ENCODE measurements around the gene PIK3R3.

The PIK3R3 gene

GRCh38 chr1:46068525-46068924 lies 63.9 kb downstream of the PIK3R3 start:
- Histone ChIP-seq H3K4ac (ENCODE audit: low read length) (no peak overlapping the region), H3K27me3 (ENCODE audit: control insufficient read depth in 3 of 3, insufficient read depth in 3 of 3, low read depth in 1 of 3, low read length in 3 of 3) (no peaks in the 10 kb centered on the region), H3K14ac (ENCODE audit: low read length) (no peak overlapping the region), H2BK12ac (ENCODE audit: low read length) (no peak overlapping the region), H3K27ac (replicated peaks; ENCODE audit: low read length) (no peak overlapping the region), H2BK120ac (ENCODE audit: low read depth, low read length) (no peak overlapping the region), H3K79me1 (ENCODE audit: low read depth, low read length) (peaks cover 3% of the 10 kb centered on the region), H3K23ac (ENCODE audit: low read depth, low read length, poor library complexity) (no peak overlapping the region), H3K18ac (ENCODE audit: low read length) (no peak overlapping the region), H3K4me2 (ENCODE audit: insufficient read depth, low read length, poor library complexity, severe bottlenecking) (no peak overlapping the region), H4K8ac (ENCODE audit: low read depth, low read length) (no peak overlapping the region), H4K91ac (ENCODE audit: low read depth, low read length, poor library complexity) (no peak overlapping the region), H3K4me1 (ENCODE audit: control insufficient read depth in 2 of 2, insufficient read depth in 1 of 2, low read depth in 1 of 2, low read length in 2 of 2) (peaks cover 0 to 2% of the 10 kb centered on the region in 2 donors), H3K4me3 (ENCODE audit: low read length in 2 of 2) (no peak overlapping the region), H2BK15ac (ENCODE audit: low read length) (no peak overlapping the region), H2AK5ac (ENCODE audit: low read depth, low read length) (no peak overlapping the region), H3K36me3 (replicated peaks in 1 of 2; ENCODE audit: control insufficient read depth in 2 of 2, insufficient read depth in 2 of 2, low read length in 2 of 2) (peaks cover 19 to 97% of the 10 kb centered on the region in 2 donors), H3K9me3 (replicated peaks in 1 of 2; ENCODE audit: control insufficient read depth in 2 of 2, insufficient read depth in 1 of 2, low read depth in 1 of 2, low read length in 2 of 2) (no peaks in the 10 kb centered on the region), H2AFZ (ENCODE audit: low read length) (no peak overlapping the region), H2BK5ac (ENCODE audit: low read length) (no peak overlapping the region), H3K9ac (ENCODE audit: low read depth, low read length, poor library complexity) (no peak overlapping the region)
- no peak for DNase-seq (ENCODE audit: low spot score)
- WGBS, 2 donors (ENCODE audit: extremely low coverage in 2 of 2, insufficient read length in 2 of 2, insufficient replicate concordance in 1 of 2) = no CpG with 5 or more reads among the region's 3 CpGs

GRCh38 chr1:46067652-46068051 lies 64.8 kb downstream of the PIK3R3 start:
- Histone ChIP-seq H3K4ac (ENCODE audit: low read length) (no peak overlapping the region), H3K27ac (replicated peaks; ENCODE audit: low read length) (no peak overlapping the region), H2AFZ (ENCODE audit: low read length) (no peak overlapping the region), H3K4me2 (ENCODE audit: insufficient read depth, low read length, poor library complexity, severe bottlenecking) (no peak overlapping the region), H3K36me3 (replicated peaks in 1 of 2; ENCODE audit: control insufficient read depth in 2 of 2, insufficient read depth in 2 of 2, low read length in 2 of 2) (peaks cover 17 to 97% of the 10 kb centered on the region in 2 donors), H3K4me3 (ENCODE audit: low read length in 2 of 2) (no peak overlapping the region), H3K79me1 (ENCODE audit: low read depth, low read length) (no peaks in the 10 kb centered on the region), H3K9ac (ENCODE audit: low read depth, low read length, poor library complexity) (no peak overlapping the region), H4K91ac (ENCODE audit: low read depth, low read length, poor library complexity) (no peak overlapping the region), H3K9me3 (replicated peaks in 1 of 2; ENCODE audit: control insufficient read depth in 2 of 2, insufficient read depth in 1 of 2, low read depth in 1 of 2, low read length in 2 of 2) (no peaks in the 10 kb centered on the region), H2BK5ac (ENCODE audit: low read length) (no peak overlapping the region), H3K27me3 (ENCODE audit: control insufficient read depth in 3 of 3, insufficient read depth in 3 of 3, low read depth in 1 of 3, low read length in 3 of 3) (no peaks in the 10 kb centered on the region), H3K14ac (ENCODE audit: low read length) (no peak overlapping the region), H4K8ac (ENCODE audit: low read depth, low read length) (no peak overlapping the region), H2BK120ac (ENCODE audit: low read depth, low read length) (no peak overlapping the region), H2AK5ac (ENCODE audit: low read depth, low read length) (no peak overlapping the region), H3K23ac (ENCODE audit: low read depth, low read length, poor library complexity) (no peak overlapping the region), H2BK12ac (ENCODE audit: low read length) (no peak overlapping the region), H3K18ac (ENCODE audit: low read length) (no peak overlapping the region), H3K4me1 (ENCODE audit: control insufficient read depth in 2 of 2, insufficient read depth in 1 of 2, low read depth in 1 of 2, low read length in 2 of 2) (no peaks in the 10 kb centered on the region), H2BK15ac (ENCODE audit: low read length) (no peak overlapping the region)
- no CpG with 5 or more reads among the region's 1 CpG for WGBS, 2 donors (ENCODE audit: extremely low coverage in 2 of 2, insufficient read length in 2 of 2, insufficient replicate concordance in 1 of 2)
- DNase-seq (ENCODE audit: low spot score) = no peak

- Histone ChIP-seq H3K4me1 (ENCODE audit: control insufficient read depth in 2 of 2, insufficient read depth in 1 of 2, low read depth in 1 of 2, low read length in 2 of 2) (no peaks in the 10 kb centered on the region), H3K18ac (ENCODE audit: low read length) (no peak overlapping the region), H3K9ac (ENCODE audit: low read depth, low read length, poor library complexity) (no peak overlapping the region), H2AK5ac (ENCODE audit: low read depth, low read length) (no peak overlapping the region), H3K36me3 (replicated peaks in 1 of 2; ENCODE audit: control insufficient read depth in 2 of 2, insufficient read depth in 2 of 2, low read length in 2 of 2) (peaks cover 28 to 98% of the 10 kb centered on the region in 2 donors), H3K23ac (ENCODE audit: low read depth, low read length, poor library complexity) (no peak overlapping the region), H4K8ac (ENCODE audit: low read depth, low read length) (no peak overlapping the region), H3K4me3 (ENCODE audit: low read length in 2 of 2) (no peak overlapping the region), H2BK120ac (ENCODE audit: low read depth, low read length) (no peak overlapping the region), H2BK15ac (ENCODE audit: low read length) (no peak overlapping the region), H2AFZ (ENCODE audit: low read length) (no peak overlapping the region), H3K9me3 (replicated peaks in 1 of 2; ENCODE audit: control insufficient read depth in 2 of 2, insufficient read depth in 1 of 2, low read depth in 1 of 2, low read length in 2 of 2) (no peaks in the 10 kb centered on the region), H3K79me1 (ENCODE audit: low read depth, low read length) (peaks cover 2% of the 10 kb centered on the region), H3K4ac (ENCODE audit: low read length) (no peak overlapping the region), H2BK12ac (ENCODE audit: low read length) (no peak overlapping the region), H3K27me3 (ENCODE audit: control insufficient read depth in 3 of 3, insufficient read depth in 3 of 3, low read depth in 1 of 3, low read length in 3 of 3) (no peaks in the 10 kb centered on the region), H3K27ac (replicated peaks; ENCODE audit: low read length) (no peak overlapping the region), H3K4me2 (ENCODE audit: insufficient read depth, low read length, poor library complexity, severe bottlenecking) (no peak overlapping the region), H2BK5ac (ENCODE audit: low read length) (no peak overlapping the region), H3K14ac (ENCODE audit: low read length) (no peak overlapping the region), H4K91ac (ENCODE audit: low read depth, low read length, poor library complexity) (no peak overlapping the region)
- no peak for DNase-seq (ENCODE audit: low spot score)
These were observed 67.0 kb downstream of the PIK3R3 start for GRCh38 chr1:46065405-46065804.

GRCh38 chr1:46064708-46065107 lies 67.7 kb downstream of the PIK3R3 start:
- H3K36me3 ChIP-seq (replicated peaks in 1 of 2; ENCODE audit: control insufficient read depth in 2 of 2, insufficient read depth in 2 of 2, low read length in 2 of 2) = peaks cover 25 to 98% of the 10 kb centered on the region in 2 donors
- no peak overlapping the region for H2BK5ac ChIP-seq (ENCODE audit: low read length)
- H2BK15ac ChIP-seq (ENCODE audit: low read length) = no peak overlapping the region
- H3K4me1 ChIP-seq (ENCODE audit: control insufficient read depth in 2 of 2, insufficient read depth in 1 of 2, low read depth in 1 of 2, low read length in 2 of 2) = no peaks in the 10 kb centered on the region
- no peak overlapping the region for H3K23ac ChIP-seq (ENCODE audit: low read depth, low read length, poor library complexity)
- WGBS, 2 donors (ENCODE audit: extremely low coverage in 2 of 2, insufficient read length in 2 of 2, insufficient replicate concordance in 1 of 2) = no CpG with 5 or more reads among the region's 1 CpG
- H3K27ac ChIP-seq (replicated peaks; ENCODE audit: low read length) = no peak overlapping the region
- no peak overlapping the region for H2AK5ac ChIP-seq (ENCODE audit: low read depth, low read length)
- H3K4me3 ChIP-seq (ENCODE audit: low read length in 2 of 2) = no peak overlapping the region
- no peaks in the 10 kb centered on the region for H3K9me3 ChIP-seq (replicated peaks in 1 of 2; ENCODE audit: control insufficient read depth in 2 of 2, insufficient read depth in 1 of 2, low read depth in 1 of 2, low read length in 2 of 2)
- H3K14ac ChIP-seq (ENCODE audit: low read length) = no peak overlapping the region
- no peak overlapping the region for H2AFZ ChIP-seq (ENCODE audit: low read length)
- no peak overlapping the region for H3K4ac ChIP-seq (ENCODE audit: low read length)
- H3K27me3 ChIP-seq (ENCODE audit: control insufficient read depth in 3 of 3, insufficient read depth in 3 of 3, low read depth in 1 of 3, low read length in 3 of 3) = no peaks in the 10 kb centered on the region
- peaks cover 2% of the 10 kb centered on the region for H3K79me1 ChIP-seq (ENCODE audit: low read depth, low read length)
- no peak overlapping the region for H2BK120ac ChIP-seq (ENCODE audit: low read depth, low read length)
- H3K18ac ChIP-seq (ENCODE audit: low read length) = no peak overlapping the region
- no peak overlapping the region for H4K91ac ChIP-seq (ENCODE audit: low read depth, low read length, poor library complexity)
- no peak overlapping the region for H4K8ac ChIP-seq (ENCODE audit: low read depth, low read length)
- no peak overlapping the region for H2BK12ac ChIP-seq (ENCODE audit: low read length)
- no peak for DNase-seq (ENCODE audit: low spot score)
- H3K4me2 ChIP-seq (ENCODE audit: insufficient read depth, low read length, poor library complexity, severe bottlenecking) = no peak overlapping the region
- no peak overlapping the region for H3K9ac ChIP-seq (ENCODE audit: low read depth, low read length, poor library complexity)
